ENCODE results near the gene HTR2C. TPM values are rescaled to one million over a fixed set of nuclear protein-coding genes. Genes with fewer than 3 reads are reported as not detected.

Gene HTR2C
- total and polyA plus RNA-seq, 10 of the 15 experiments (the other 5 are each of a cell fraction or from before 2014, with no cell fraction given) = 0.03 TPM; not detected in 9

GRCh38 chrX:114787061-114787460 is 203.2 kb downstream of the HTR2C start (continued):
- TF ChIP-seq POLR2AphosphoS2 (IDR thresholded peaks at IDR 0.05; ENCODE audit: low read depth, low read length) (no peak), CTCF (IDR thresholded peaks at IDR 0.05 in 2 of 3, conservative IDR thresholded peaks at IDR 0.05 in 1 of 3; ENCODE audit: control insufficient read depth in 2 of 3, extremely low read depth in 1 of 3, insufficient read depth in 1 of 3, low read depth in 3 of 3, low read length in 3 of 3) (no peak)

- WGBS (ENCODE audit: insufficient coverage, insufficient replicate concordance, low lambda C conversion rate, missing lambda C conversion rate) = 7% methylated on average over 1 of the region's 1 CpG
- POLR2A ChIA-PET = no interaction called here
- TF ChIP-seq JUNB (IDR thresholded peaks at IDR 0.05) = no peak
- TF ChIP-seq TCF7 (IDR thresholded peaks at IDR 0.05; ENCODE audit: borderline replicate concordance) = no peak
- no peak for TF ChIP-seq HDGF (IDR thresholded peaks at IDR 0.05)
- no peak for TF ChIP-seq KLF5 (IDR thresholded peaks at IDR 0.05; ENCODE audit: partially characterized antibody)
- TF ChIP-seq TBL1XR1 (IDR thresholded peaks at IDR 0.05; ENCODE audit: low read depth, low read length) = no peak
- TF ChIP-seq HSF1 (IDR thresholded peaks at IDR 0.05; ENCODE audit: low read depth, low read length) = no peak
- no peak for TF ChIP-seq JUND (IDR thresholded peaks at IDR 0.05; ENCODE audit: low read depth, low read length)
- no peak for TF ChIP-seq IKZF2 (IDR thresholded peaks at IDR 0.05)
- TF ChIP-seq KDM1A (IDR thresholded peaks at IDR 0.05; ENCODE audit: borderline replicate concordance) = no peak
- TF ChIP-seq FOXM1 (IDR thresholded peaks at IDR 0.05; ENCODE audit: low read depth, low read length) = no peak
- no peak for TF ChIP-seq BCLAF1 (IDR thresholded peaks at IDR 0.05)
- TF ChIP-seq MYC (IDR thresholded peaks at IDR 0.05; ENCODE audit: insufficient read depth, insufficient read length, insufficient replicate concordance, low read length, severe bottlenecking) = no peak
- no peak for TF ChIP-seq IRF5 (IDR thresholded peaks at IDR 0.05; ENCODE audit: borderline replicate concordance)
- no peak for TF ChIP-seq PAX5 (IDR thresholded peaks at IDR 0.05; ENCODE audit: borderline replicate concordance, low read depth, low read length)
These were observed 213.6 kb downstream of the HTR2C start for GRCh38 chrX:114797494-114797893.

More at GRCh38 chrX:114797494-114797893, 213.6 kb downstream of the HTR2C start:
- intact Hi-C loops (cut with micrococcal nuclease; ENCODE audit: unreplicated experiment) = no loop called here
- Histone ChIP-seq H3K4me2 (ENCODE audit: control insufficient read depth, insufficient read depth) (no peak overlapping the region), H3K4me1 (ENCODE audit: control insufficient read depth, insufficient read depth, low read length) (no peaks in the 10 kb centered on the region), H4K20me1 (ENCODE audit: control insufficient read depth, insufficient read depth) (no peaks in the 10 kb centered on the region), H3K27ac (ENCODE audit: control insufficient read depth, insufficient read depth) (no peak overlapping the region), H3K36me3 (ENCODE audit: control insufficient read depth in 2 of 2, insufficient read depth in 2 of 2, low read length in 1 of 2) (no peaks in the 10 kb centered on the region), H3K9me3 (replicated peaks; ENCODE audit: control insufficient read depth, insufficient read depth, low read length) (no peaks in the 10 kb centered on the region), H3K27me3 (replicated peaks in 1 of 2; ENCODE audit: control insufficient read depth in 2 of 2, insufficient read depth in 2 of 2, low read length in 1 of 2) (no peaks in the 10 kb centered on the region), H3K9ac (ENCODE audit: control insufficient read depth, insufficient read depth, low read length) (no peak overlapping the region), H2AFZ (ENCODE audit: control insufficient read depth, low read depth, low read length) (no peak overlapping the region), H3K79me2 (ENCODE audit: control insufficient read depth, insufficient read depth, low read length) (no peaks in the 10 kb centered on the region), H3K4me3 (no peak overlapping the region)
- CTCF ChIA-PET = no interaction called here
- SMC1A ChIA-PET (ENCODE audit: uncharacterized antibody, unreplicated experiment) = no interaction called here
- FAIRE-seq (no peak), ATAC-seq (no peak), DNase-seq (ENCODE audit: low read depth, low spot score) (no peak)
- RAD21 ChIA-PET (ENCODE audit: unreplicated experiment) = no interaction called here
- no TSS peak for BruUV-seq (replicated peaks)
- in situ Hi-C loops (cut with MboI) = no loop called here

Measured in GM12878 (cell line).